ENCODE measurements around the gene MAGI2. TPM values are rescaled to one million over a fixed set of nuclear protein-coding genes. Genes with fewer than 3 reads are reported as not detected.

MAGI2 gene
- total RNA-seq, 1 experiment from 2014 or later: 14.3 TPM

DNA sequence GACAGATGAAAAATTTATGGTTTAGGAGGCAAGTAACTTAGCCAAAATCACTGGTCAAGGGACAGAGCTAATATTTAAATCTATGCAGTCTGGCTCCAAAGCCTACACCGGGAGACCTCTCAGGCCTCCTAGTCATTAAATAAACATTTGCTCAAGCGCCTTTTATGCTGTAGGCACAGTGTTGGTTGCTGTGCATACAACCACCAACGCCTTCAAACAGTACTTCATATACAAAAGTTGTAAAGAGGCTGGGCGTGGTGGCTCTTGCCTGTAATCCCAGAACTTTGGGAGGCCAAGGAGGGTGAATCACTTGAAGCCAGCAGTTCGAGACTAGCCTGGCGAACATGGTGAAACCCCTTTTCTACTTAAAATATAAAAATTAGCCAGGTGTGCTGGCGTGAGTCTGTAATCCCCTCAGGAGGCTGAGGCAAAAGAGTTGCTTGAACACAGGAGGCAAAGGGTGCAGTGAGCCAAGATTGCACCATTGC is 159.8 kb downstream of the MAGI2 start:
- Histone ChIP-seq H3K9ac (ENCODE audit: extremely low read depth, insufficient read length, low read length) (no peak overlapping the region), H3K23me2 (ENCODE audit: insufficient read length, low read depth, low read length, poor library complexity, severe bottlenecking) (no peaks in the 10 kb centered on the region), H3K18ac (ENCODE audit: insufficient read length, low read depth, low read length) (no peak overlapping the region), H2BK15ac (ENCODE audit: low read depth, low read length) (no peak overlapping the region), H3K27ac (ENCODE audit: insufficient read length, low read depth, low read length) (no peak overlapping the region), H3K79me2 (ENCODE audit: insufficient read depth, low read length) (no peaks in the 10 kb centered on the region), H4K8ac (replicated peaks; ENCODE audit: insufficient read length, low read depth, low read length) (no peak overlapping the region), H2AK5ac (ENCODE audit: insufficient read length, low read length) (no peak overlapping the region), H2BK12ac (ENCODE audit: insufficient read length, low read depth, low read length) (no peak overlapping the region), H3K9me3 (ENCODE audit: control insufficient read depth, low read depth, low read length) (no peaks in the 10 kb centered on the region), H3K56ac (ENCODE audit: insufficient read length, low read depth, low read length) (no peak overlapping the region), H4K91ac (ENCODE audit: insufficient read length, low read depth, low read length) (no peak overlapping the region), H4K5ac (ENCODE audit: insufficient read length, low read depth, low read length) (no peak overlapping the region), H3K4me1 (ENCODE audit: insufficient read depth, low read length) (no peaks in the 10 kb centered on the region), H2BK20ac (ENCODE audit: low read depth, low read length, poor library complexity, severe bottlenecking) (no peak overlapping the region), H3T11ph (ENCODE audit: low read length) (no peak overlapping the region), H2BK120ac (ENCODE audit: low read depth, low read length, poor library complexity, severe bottlenecking) (no peak overlapping the region), H3K4ac (ENCODE audit: low read depth, low read length) (no peak overlapping the region), H3K79me1 (ENCODE audit: insufficient read depth, low read depth, low read length, poor library complexity, severe bottlenecking) (no peaks in the 10 kb centered on the region), H3K4me2 (ENCODE audit: insufficient read depth, insufficient read length, low read length) (no peak overlapping the region), H3K27me3 (ENCODE audit: insufficient read depth, low read length) (no peaks in the 10 kb centered on the region), H4K20me1 (ENCODE audit: control insufficient read depth, insufficient read depth, insufficient read length) (no peaks in the 10 kb centered on the region), H3K14ac (ENCODE audit: insufficient read depth, low read length) (no peak overlapping the region), H3K23ac (ENCODE audit: insufficient read length, low read depth, low read length) (no peak overlapping the region), H2BK5ac (ENCODE audit: insufficient read length, low read length) (no peak overlapping the region), H2AFZ (ENCODE audit: low read length) (no peak overlapping the region)
- H3K36me3 Mint-ChIP-seq (ENCODE audit: insufficient read depth in 1 of 3, low read depth in 3 of 3): no peaks in the 10 kb centered on the region
- no peak for TF ChIP-seq CTCF (conservative IDR thresholded peaks at IDR 0.05)
- no peaks in the 10 kb centered on the region for H3K27me3 Mint-ChIP-seq (ENCODE audit: low read depth)
- H3K4me3 Mint-ChIP-seq: no peak overlapping the region
- no peaks in the 10 kb centered on the region; a peak in 1 of 4 replicates for H3K4me1 Mint-ChIP-seq
- no peak for DNase-seq
- no CpG with 5 or more reads among the region's 7 CpGs for WGBS (ENCODE audit: extremely low coverage, insufficient read length, low lambda C conversion rate)
- no peaks in the 10 kb centered on the region for H3K9me3 Mint-ChIP-seq
- H3K27ac Mint-ChIP-seq: no peak overlapping the region
